GM12878 (cell line): ENCODE data around the gene HTR7. TPM values are rescaled to one million over a fixed set of nuclear protein-coding genes. Genes with fewer than 3 reads are reported as not detected.

ENCODE experiments used
- ATAC-seq: fragments of 200-7000 bp; cut with Tn5 transposase; 3 replicates; pipeline ENCODE4 v1.9.1; 2020; ENCODE audit warnings: mild to moderate bottlenecking, moderate library complexity
- BruUV-seq: library from RNA; stranded (reverse); fragments of 400-500 nt; replicated peaks from 2 replicates; lab custom pipeline; 2021; lab: Mats Ljungman, UMichigan
- CTCF ChIA-PET: fragments of 300-600 bp; sonication (Branson Sonifier 250); formaldehyde crosslinking; extraction: SDS; loops from one replicate; lab custom pipeline; 2021; ENCODE audit warnings: inconsistent platforms; lab: Yijun Ruan, JAX
- POLR2A ChIA-PET: fragments of 350-600 bp; formaldehyde crosslinking; extraction: SDS; loops from one replicate; lab custom pipeline; 2021; ENCODE audit warnings: inconsistent platforms; lab: Charles Lee
- RAD21 ChIA-PET: fragments of 300-600 bp; sonication (Branson Sonifier 250); formaldehyde crosslinking; loops from one replicate; lab custom pipeline; 2023; ENCODE audit warnings: antibody characterized with exemption; ENCODE audit not compliant: unreplicated experiment; lab: Charles Lee
- SMC1A ChIA-PET: fragments of 300-600 bp; sonication (Branson Sonifier 250); formaldehyde crosslinking; loops from one replicate; lab custom pipeline; 2023; ENCODE audit not compliant: unreplicated experiment, uncharacterized antibody; lab: Charles Lee
- DNase-seq: peaks from one replicate; pipeline ENCODE4 v3.0.0-alpha.2; 2011; ENCODE audit warnings: low read depth, low spot score
- FAIRE-seq: peaks from 3 replicates; lab custom pipeline; 2011; peaks lifted over from hg19 to GRCh38; lab: Jason Lieb, UNC
- H2AFZ ChIP-seq: 2 replicates; pipeline ENCODE4 v1.6.0; 2011; ENCODE audit warnings: low read depth, low read length, control low read depth; ENCODE audit not compliant: control insufficient read depth
- H3K27ac ChIP-seq: 2 replicates; pipeline ENCODE4 v1.5.1; 2011; ENCODE audit warnings: control low read depth; ENCODE audit not compliant: control insufficient read depth, insufficient read depth
- H3K27me3 ChIP-seq, 2 experiments: replicated peaks in 1 of 2; 2 replicates each; pipeline versions ENCODE4 v1.6.0 to v1.6.1; 2011; ENCODE audit warnings: low read length in 1 of 2; ENCODE audit not compliant: control insufficient read depth in 2 of 2, insufficient read depth in 2 of 2
- H3K36me3 ChIP-seq, 2 experiments: 2 replicates each; pipeline ENCODE4 v1.5.1; 2011; ENCODE audit warnings: low read length in 1 of 2; ENCODE audit not compliant: control insufficient read depth in 2 of 2, insufficient read depth in 2 of 2
- H3K4me1 ChIP-seq: 2 replicates; pipeline ENCODE4 v1.6.1; 2011; ENCODE audit warnings: mild to moderate bottlenecking, low read length, moderate library complexity, mixed read lengths; ENCODE audit not compliant: control insufficient read depth, insufficient read depth
- H3K4me2 ChIP-seq: 2 replicates; pipeline ENCODE4 v1.6.0; 2011; ENCODE audit warnings: control low read depth; ENCODE audit not compliant: control insufficient read depth, insufficient read depth
- H3K4me3 ChIP-seq: fragments of 200-600 bp; sonication (generic); 2 replicates; pipeline ENCODE4 v1.5.1; 2016
- H3K79me2 ChIP-seq: 2 replicates; pipeline ENCODE4 v1.6.0; 2011; ENCODE audit warnings: low read length; ENCODE audit not compliant: control insufficient read depth, insufficient read depth
- H3K9ac ChIP-seq: 2 replicates; pipeline ENCODE4 v1.8.0; 2011; ENCODE audit warnings: low read length, control low read depth, mixed read lengths; ENCODE audit not compliant: control insufficient read depth, insufficient read depth
- H3K9me3 ChIP-seq: replicated peaks from 3 replicates; pipeline ENCODE4 v1.5.1; 2011; ENCODE audit warnings: mild to moderate bottlenecking, low read length; ENCODE audit not compliant: control insufficient read depth, insufficient read depth
- H4K20me1 ChIP-seq: 2 replicates; pipeline ENCODE4 v1.6.0; 2011; ENCODE audit not compliant: control insufficient read depth, insufficient read depth
- BCL11A ChIP-seq: IDR thresholded peaks from 2 replicates; pipeline ENCODE4 v1.6.1; 2011; ENCODE audit warnings: low read depth, low read length
- EZH2 ChIP-seq: IDR thresholded peaks from 2 replicates; pipeline ENCODE4 v1.6.1; 2012; ENCODE audit warnings: low read depth, mild to moderate bottlenecking, control low read depth, inconsistent platforms, low read length, borderline replicate concordance; ENCODE audit not compliant: control insufficient read depth
- FOXM1 ChIP-seq: IDR thresholded peaks from 2 replicates; pipeline ENCODE4 v1.6.1; 2012; ENCODE audit warnings: low read depth, mild to moderate bottlenecking, inconsistent platforms, low read length, moderate library complexity
- MLLT1 ChIP-seq: fragments of 450-650 bp; IDR thresholded peaks from 2 replicates; pipeline ENCODE4 v1.6.1; 2016; ENCODE audit warnings: mild to moderate bottlenecking
- SMAD1 ChIP-seq: fragments of 450-650 bp; IDR thresholded peaks from 2 replicates; pipeline ENCODE4 v1.6.1; 2018; ENCODE audit warnings: mild to moderate bottlenecking, low read depth; ENCODE audit not compliant: partially characterized antibody
- STAT1 ChIP-seq: fragments of 450-650 bp; conservative IDR thresholded peaks from 2 replicates; pipeline ENCODE4 v1.6.1; 2014; ENCODE audit warnings: antibody characterized with exemption, mild to moderate bottlenecking
- STAT3 ChIP-seq: IDR thresholded peaks from 2 replicates; pipeline ENCODE4 v1.6.1; 2011; ENCODE audit warnings: low read depth, low read length, improper control_type of control experiment
- ZBTB4 ChIP-seq: fragments of 450-650 bp; formaldehyde crosslinking; IDR thresholded peaks from 2 replicates; pipeline ENCODE4 v1.4.0; 2022; ENCODE audit warnings: mild to moderate bottlenecking, moderate library complexity
- WGBS: methylation state at CpG from one replicate; pipeline ENCODE4 v1.1.6; 2016; ENCODE audit warnings: low lambda C conversion rate; ENCODE audit not compliant: insufficient replicate concordance, insufficient coverage; ENCODE audit errors: missing lambda C conversion rate; 5-methylcytosine and 5-hydroxymethylcytosine counted together
- in situ Hi-C: fragments of 300-500 bp; cut with MboI; formaldehyde crosslinking; loops from 9 replicates; pipeline ENCODE4 v1.14.3; 2018; ENCODE audit warnings: mixed read lengths
- intact Hi-C: fragments of 100-400 bp; cut with micrococcal nuclease; formaldehyde crosslinking; loops from one replicate; pipeline ENCODE4 v1.14.2; 2022; ENCODE audit not compliant: unreplicated experiment
- polyA plus RNA-seq, 11 experiments: library from polyadenylated mRNA; depleted of rRNA in 4 of 11; unstranded in 6 of 11; stranded (reverse) in 5 of 11; fragments of >200 nt; fragmentation: Nextera tagmentation in 4 of 11; fragmentation: Illumina TruSeq in 1 of 11; extraction: Ambion mirVana in 4 of 11; extraction: Trizol in 1 of 11; gene quantifications; 1 replicate in 1 of 11; 2 replicates in 10 of 11; pipeline versions ENCODE4 v1.2.1 to v1.2.3, GENCODE V29; 2011 to 2016; ENCODE audit warnings: inconsistent platforms in 2 of 11, missing spikeins in 2 of 11, low read depth in 1 of 11
- total RNA-seq, 4 experiments: library from RNA; depleted of rRNA in 3 of 4; stranded (reverse); fragments of >200 nt in 3 of 4; fragmentation: Illumina TruSeq in 1 of 4; extraction: Trizol in 1 of 4; gene quantifications; 2 replicates each; pipeline versions ENCODE4 v1.2.1 to v1.2.3, GENCODE V29; 2013 to 2021

HTR7 gene
- total and polyA plus RNA-seq, 10 of the 15 experiments (the other 5 are each of a cell fraction or from before 2014, with no cell fraction given) = 0.01 to 1.3 (median 0.06) TPM; not detected in 4

GRCh38 chr10:90718182-90718581, 139.7 kb downstream of the HTR7 start:
- CTCF ChIA-PET = interaction anchor here (0.6 kb wide), 1 partner anchor 738 kb away, joined by 3 read pairs; no protein-coding TSS in a partner anchor
- POLR2A ChIA-PET = no interaction called here
- H2AFZ ChIP-seq = no peak overlapping the region
- in situ Hi-C loops = no loop called here
- intact Hi-C loops = no loop called here
- H3K79me2 ChIP-seq = no peaks in the 10 kb centered on the region
- BruUV-seq = no TSS peak
- no peak for TF ChIP-seq EZH2
- TF ChIP-seq, all 136 proteins: peak for 0
- no peak overlapping the region for H3K4me2 ChIP-seq
- H3K27ac ChIP-seq = no peak overlapping the region
- H3K9ac ChIP-seq = no peak overlapping the region
- H3K9me3 ChIP-seq = no peaks in the 10 kb centered on the region; the same call in 2 of the 3 replicates
- no peaks in the 10 kb centered on the region for H3K4me1 ChIP-seq
- FAIRE-seq = peak; percentile 27
- ATAC-seq = no peak
- no peak for DNase-seq
- ChIA-PET RAD21 (no interaction called here), SMC1A (interaction anchor here (1.2 kb wide), 1 partner anchor 10 kb away, joined by 3 read pairs; no protein-coding TSS in a partner anchor)
- no peaks in the 10 kb centered on the region for H3K36me3 ChIP-seq
- H3K27me3 ChIP-seq = no peaks in the 10 kb centered on the region
- no peak overlapping the region for H3K4me3 ChIP-seq
- no peaks in the 10 kb centered on the region for H4K20me1 ChIP-seq
- 30% methylated on average over 3 of the region's 3 CpGs for WGBS

- intact Hi-C loops (no loop called here), in situ Hi-C loops (no loop called here)
- no peak overlapping the region for H3K4me3 ChIP-seq
- POLR2A ChIA-PET = no interaction called here
- H3K9me3 ChIP-seq = no peaks in the 10 kb centered on the region; the same call in 2 of the 3 replicates
- no peak for FAIRE-seq
- no peak overlapping the region for H3K4me2 ChIP-seq
- no peak overlapping the region for H2AFZ ChIP-seq
- CTCF ChIA-PET = no interaction called here
- no peak overlapping the region for H3K9ac ChIP-seq
- no TSS peak for BruUV-seq
- no peaks in the 10 kb centered on the region for H3K79me2 ChIP-seq
- 42% methylated on average over 3 of the region's 3 CpGs for WGBS
- H3K36me3 ChIP-seq = no peaks in the 10 kb centered on the region
- H3K4me1 ChIP-seq = no peaks in the 10 kb centered on the region
- no peak for ATAC-seq
- no peak overlapping the region for H3K27ac ChIP-seq
- SMC1A ChIA-PET = no interaction called here
- TF ChIP-seq FOXM1 (no peak), STAT1 (no peak), ZBTB4 (CRISPR knock-in tag) (no peak), BCL11A (no peak), SMAD1 (no peak), STAT3 (no peak), MLLT1 (no peak)
- TF ChIP-seq, all 136 proteins: peak for 0
- no peaks in the 10 kb centered on the region for H4K20me1 ChIP-seq
- no peaks in the 10 kb centered on the region; a peak in 1 of 4 replicates for H3K27me3 ChIP-seq
- DNase-seq = no peak
- RAD21 ChIA-PET = no interaction called here
Observed at GRCh38 chr10:90712529-90712928, 145.3 kb downstream of the HTR7 start.
